UCSD-AML1 (cell line): Measurements from ENCODE around the gene PCDH9.

ENCODE experiments used
- DNase-seq: peaks from one replicate; lab custom pipeline; 2025; ENCODE audit not compliant: unreplicated experiment; lab: John Stamatoyannopoulos, UW

PCDH9 gene

DNA sequence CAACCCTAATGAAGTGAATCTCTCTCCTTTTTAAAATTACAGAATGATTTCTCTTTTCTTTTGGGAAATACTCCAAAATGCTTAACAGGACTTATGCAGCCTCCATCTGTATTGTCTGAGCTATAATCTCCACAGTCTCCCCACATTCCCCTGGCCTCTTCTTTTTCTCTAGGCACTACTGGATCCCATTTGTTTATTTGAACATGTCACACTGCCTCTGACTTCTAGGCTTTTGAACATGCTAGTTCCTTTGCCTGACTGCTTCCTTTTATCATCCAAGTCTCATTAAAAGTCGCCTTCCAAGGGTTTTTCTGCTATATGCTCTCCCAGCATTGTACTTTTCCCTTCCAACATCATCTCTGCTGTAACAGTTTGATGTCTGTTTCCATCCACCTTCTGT lies 548.7 kb downstream of the PCDH9 start:
- DNase-seq, result no peak

DNA sequence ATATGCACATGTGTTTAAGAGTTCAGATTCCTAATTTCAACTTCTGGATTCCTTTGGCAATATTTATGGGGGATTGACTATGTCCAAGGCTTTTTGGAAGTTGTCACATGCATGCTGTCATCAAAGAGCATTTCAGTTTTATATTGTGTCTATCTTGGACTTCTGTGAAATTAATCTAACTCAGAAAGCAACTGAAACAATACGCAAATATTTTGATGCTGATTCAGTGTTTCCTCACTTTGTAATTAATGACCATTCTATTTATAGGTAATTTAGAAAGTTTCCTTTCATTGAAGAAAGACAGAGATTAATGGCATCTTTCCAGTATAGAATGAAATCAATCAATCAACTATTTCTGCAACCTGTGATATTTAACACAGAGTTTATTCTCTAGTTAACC lies 550.1 kb downstream of the PCDH9 start:
- no peak for DNase-seq

- no peak for DNase-seq
Measured at GRCh38 chr13:66675620-66676019, 554.5 kb downstream of the PCDH9 start.

DNA sequence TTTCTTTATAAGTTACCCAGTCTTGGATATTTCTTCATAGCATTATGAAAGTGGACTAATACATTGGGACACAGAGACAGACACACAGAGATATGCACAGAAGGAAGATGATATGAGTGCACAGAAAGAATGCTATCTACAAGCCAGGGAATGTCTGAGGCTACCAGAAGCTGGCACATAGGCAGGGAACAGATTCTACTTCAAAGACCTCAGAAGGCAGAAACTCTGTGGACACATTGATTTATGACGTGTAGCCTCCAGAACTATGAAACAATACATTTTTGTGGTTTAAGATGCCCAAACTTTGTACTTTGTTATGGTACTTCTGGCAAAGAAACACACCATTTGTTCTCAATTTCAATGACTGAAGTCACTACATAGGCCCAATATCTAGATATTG lies 556.7 kb downstream of the PCDH9 start:
- no peak for DNase-seq

GRCh38 chr13:66665991-66666390 lies 564.1 kb downstream of the PCDH9 start:
- no peak for DNase-seq

- no peak for DNase-seq
Measured at GRCh38 chr13:66663711-66664110, 566.4 kb downstream of the PCDH9 start.

GRCh38 chr13:66663206-66663605 lies 566.9 kb downstream of the PCDH9 start:
- no peak for DNase-seq

GRCh38 chr13:66661336-66661735 lies 568.8 kb downstream of the PCDH9 start:
- DNase-seq, result no peak

GRCh38 chr13:66660468-66660813 lies 569.7 kb downstream of the PCDH9 start:
- no peak for DNase-seq

DNA sequence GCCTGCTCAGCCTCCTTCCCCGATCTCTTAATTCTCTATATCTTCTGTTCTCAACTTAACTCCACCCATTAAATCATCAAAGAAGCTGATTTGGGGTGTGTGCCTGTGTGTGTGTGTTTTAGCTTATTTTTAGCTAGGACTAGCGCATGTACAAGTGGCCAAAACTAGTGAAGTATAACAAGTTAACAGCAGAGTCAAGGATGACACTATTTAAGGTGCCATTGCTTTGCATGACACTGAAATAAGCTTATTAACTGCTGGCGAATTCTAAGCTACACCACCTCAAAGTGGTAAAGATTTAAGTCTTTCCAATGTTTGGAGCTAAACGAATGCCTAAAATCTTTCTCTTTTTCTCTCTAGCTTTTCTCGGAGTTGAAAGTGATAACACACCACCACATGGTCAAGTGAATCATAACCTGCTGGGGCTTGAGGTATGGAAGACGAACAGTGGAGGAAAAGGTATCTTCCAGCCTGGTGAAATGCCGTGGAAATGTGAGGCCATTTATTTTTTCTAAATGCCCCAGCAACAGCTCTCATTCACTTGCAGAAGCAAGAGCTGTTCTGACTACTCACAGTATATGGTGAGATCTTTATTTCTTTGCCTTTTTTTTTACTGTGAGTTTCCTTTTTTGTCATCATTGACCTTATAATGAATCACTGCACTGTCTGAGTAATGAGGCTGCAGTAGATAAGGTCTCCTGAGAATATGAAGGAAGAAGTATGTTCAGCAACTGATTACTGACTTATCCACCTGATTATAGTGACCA lies 570.3 kb downstream of the PCDH9 start:
- DNase-seq, result no peak

DNA sequence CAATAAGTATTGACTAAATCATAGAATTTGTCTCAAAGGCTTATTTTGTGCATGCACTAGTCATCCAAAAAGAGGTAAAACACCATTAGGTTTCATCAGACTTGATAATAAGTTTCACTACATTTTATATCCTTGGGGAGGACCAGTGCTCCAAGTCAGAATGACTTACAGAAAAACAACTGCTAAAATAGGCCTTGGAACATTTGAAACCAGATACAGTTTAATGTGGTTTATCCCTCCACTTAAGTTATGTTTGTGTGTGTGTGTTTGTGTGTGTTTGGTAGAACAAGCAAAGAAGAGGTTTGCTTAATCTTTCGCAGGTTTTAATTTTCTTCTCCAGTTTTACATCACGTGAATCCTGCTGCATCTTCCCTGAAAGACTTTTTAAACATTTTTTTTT lies 570.9 kb downstream of the PCDH9 start:
- no peak for DNase-seq

- no peak for DNase-seq
Measured at GRCh38 chr13:66657165-66657881, 572.8 kb downstream of the PCDH9 start.

DNA sequence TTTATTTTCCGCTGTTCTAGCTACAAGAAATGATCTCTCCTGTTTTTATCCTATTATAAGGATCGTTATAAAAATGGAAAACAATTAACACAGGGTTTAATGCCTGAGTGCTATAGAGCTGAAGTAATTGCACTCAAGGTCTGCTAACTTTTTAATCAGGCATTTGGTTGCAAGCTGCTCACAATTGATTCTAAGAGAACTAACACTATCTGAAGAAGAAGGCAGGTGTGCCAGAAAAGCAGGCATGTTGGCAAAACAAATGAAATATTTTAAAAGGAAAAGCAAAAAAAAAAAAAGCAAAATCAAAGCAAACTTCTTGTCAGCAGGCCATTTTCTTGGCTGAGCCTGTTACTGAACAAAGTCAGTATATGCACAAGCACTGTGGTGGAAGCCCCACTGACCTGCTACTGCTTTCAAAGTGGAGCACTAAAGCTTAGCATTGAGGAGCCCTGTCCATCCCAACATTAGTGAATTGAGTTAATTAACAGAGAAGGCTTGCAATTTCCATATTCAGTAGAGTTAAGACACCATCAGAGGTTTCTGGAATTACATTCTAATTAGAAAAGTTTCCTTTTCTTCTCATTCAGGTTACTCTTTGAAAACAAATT lies 574.2 kb downstream of the PCDH9 start:
- no peak for DNase-seq

DNA sequence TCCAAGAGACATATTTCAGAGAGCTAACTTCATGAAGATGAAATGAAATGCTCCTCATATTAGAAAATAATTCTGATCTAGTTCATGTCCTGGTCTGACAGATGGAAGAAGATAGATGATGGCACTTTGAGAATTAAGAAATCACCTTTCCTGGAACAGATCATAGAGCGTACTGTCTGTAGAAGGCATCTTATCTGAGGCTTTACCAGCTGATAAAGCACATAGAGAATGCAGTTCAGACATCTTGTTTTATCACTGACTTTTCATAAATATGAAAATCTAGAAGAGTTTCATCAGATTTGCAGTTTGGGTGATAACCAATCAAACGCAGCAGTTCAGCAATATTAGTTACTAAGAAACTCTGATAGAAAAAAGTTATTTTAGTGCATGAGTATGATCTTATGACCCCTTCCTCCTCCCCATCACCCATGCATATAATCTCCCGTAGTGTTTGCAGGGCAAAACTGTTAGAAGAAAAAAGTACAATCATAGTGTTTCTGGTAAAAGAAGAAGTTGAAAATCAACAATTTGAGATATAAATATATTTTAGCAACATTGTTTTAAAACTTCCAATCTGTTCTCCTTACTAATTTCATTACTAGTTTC lies 585.2 kb downstream of the PCDH9 start:
- DNase-seq, result no peak

GRCh38 chr13:66640231-66640630 lies 589.9 kb downstream of the PCDH9 start:
- no peak for DNase-seq

- DNase-seq, result no peak
Measured at GRCh38 chr13:66639044-66639443, 591.1 kb downstream of the PCDH9 start.

GRCh38 chr13:66635526-66635925 lies 594.6 kb downstream of the PCDH9 start:
- DNase-seq, result no peak

DNA sequence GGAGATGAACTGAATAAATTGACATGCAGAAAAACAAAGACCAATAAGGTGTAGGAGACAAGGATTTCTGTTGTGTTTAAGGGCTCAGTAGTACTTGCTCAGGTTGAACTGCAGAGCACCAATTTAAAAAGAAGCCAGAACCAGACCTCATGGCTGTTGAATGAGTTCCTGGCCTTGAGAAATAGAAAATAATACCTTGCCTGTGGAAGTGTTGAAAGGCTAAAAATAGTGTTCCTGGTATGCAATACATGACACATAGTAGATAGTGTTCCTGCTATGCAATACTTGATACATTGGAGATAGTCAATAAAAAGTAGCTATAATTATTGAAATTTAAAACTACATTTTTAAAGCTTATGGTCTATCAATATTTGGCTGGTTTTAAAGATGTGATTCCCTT lies 595.8 kb downstream of the PCDH9 start:
- no peak for DNase-seq

DNA sequence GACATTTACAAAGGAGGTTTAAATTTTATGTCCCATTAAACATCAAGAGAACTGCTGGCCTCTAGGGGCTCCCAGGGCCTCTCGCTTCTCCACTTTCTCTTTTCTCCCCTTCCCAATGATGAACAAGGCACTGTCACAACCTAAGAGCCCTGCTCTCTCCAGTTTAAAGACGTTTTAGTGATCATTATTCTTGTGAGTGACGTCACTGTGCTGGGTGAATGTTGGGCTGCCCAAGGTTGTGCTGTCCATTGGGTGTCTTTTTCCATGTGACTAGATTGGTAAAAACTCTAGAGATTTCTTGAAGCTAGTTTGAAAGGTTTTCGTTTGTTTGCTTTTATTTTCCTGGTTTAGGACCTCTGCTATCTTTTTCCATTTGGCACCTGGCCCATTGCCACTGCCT lies 602.6 kb downstream of the PCDH9 start:
- DNase-seq, result no peak

DNA sequence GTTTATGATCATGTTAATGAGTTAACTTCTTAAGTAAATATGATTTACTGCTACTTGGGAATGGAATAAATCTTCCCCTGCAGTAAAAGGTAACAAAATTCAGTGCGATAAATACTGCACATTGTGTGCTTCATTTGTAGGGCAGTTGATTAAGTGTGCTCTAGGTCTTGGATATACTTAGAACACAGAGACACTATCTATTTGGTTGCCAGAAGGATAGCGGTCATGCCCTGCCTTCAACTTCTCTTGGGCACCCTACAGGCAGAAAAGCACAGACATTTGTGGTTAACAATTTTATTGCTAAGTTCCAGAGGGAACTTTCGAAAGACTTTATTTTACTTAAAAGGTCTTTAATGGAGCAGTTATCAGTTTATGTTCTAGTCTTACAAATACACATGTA lies 605.8 kb downstream of the PCDH9 start:
- DNase-seq, result no peak

DNA sequence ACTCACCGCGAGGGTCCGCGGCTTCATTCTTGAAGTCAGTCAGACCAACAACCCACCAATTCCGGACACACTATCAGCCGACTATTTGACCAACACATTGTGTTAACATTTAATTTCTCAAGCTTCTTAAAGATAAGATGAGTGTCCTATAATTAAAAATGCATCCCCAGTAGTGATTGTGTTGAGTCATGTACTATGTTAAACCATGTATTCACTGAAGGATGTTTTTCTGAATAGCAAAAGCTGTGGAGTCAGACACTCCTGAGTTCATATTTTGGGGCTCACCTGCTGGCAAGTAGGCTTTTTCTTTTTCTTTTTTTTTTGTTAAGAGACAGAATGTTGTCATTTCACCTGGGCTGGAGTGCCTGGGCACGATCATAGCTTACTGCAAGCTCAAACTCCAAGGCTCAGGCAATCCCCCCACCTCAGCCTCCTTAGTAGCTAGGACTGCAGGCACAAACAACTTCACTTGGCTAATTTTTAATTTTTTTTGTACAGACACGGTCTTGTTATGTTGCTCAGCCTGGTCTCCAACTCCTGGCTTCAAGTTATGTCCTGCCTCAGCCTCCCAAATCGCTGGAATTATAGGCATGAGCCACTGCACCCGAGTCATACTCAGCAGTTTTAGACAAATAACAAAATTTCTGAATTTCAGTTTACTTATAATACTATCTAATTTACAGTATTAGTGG lies 606.9 kb downstream of the PCDH9 start:
- DNase-seq, result no peak
